Mucosa of descending colon (tissue), 3 donors: Measurements from ENCODE around the gene ZDHHC21. TPM values are rescaled to one million over a fixed set of nuclear protein-coding genes. Genes with fewer than 3 reads are reported as not detected.

Experiments used
- ATAC-seq: fragments of 200-7000 bp; cut with Tn5 transposase; one replicate; pipeline ENCODE4 v1.9.1; 2020; ENCODE audit warnings: mild to moderate bottlenecking, moderate library complexity
- DNase-seq, 3 donors: peaks; one replicate each; pipeline ENCODE4 v3.0.0-alpha.2; 2020
- H3K36me3 ChIP-seq: fragments of 200-600 bp; one replicate; pipeline ENCODE4 v1.8.0; 2021; ENCODE audit warnings: low read depth, mild to moderate bottlenecking
- H3K4me1 ChIP-seq: fragments of 200-600 bp; one replicate; pipeline ENCODE4 v1.8.0; 2021; ENCODE audit warnings: low read depth, mild to moderate bottlenecking
- H3K4me3 ChIP-seq: fragments of 200-600 bp; one replicate; pipeline ENCODE4 v1.8.0; 2021; ENCODE audit warnings: mild to moderate bottlenecking
- H3K9me3 ChIP-seq: fragments of 200-600 bp; one replicate; pipeline ENCODE4 v1.8.0; 2021; ENCODE audit warnings: mild to moderate bottlenecking
- CTCF ChIP-seq: fragments of 200-600 bp; IDR thresholded peaks from one replicate; pipeline ENCODE4 v1.8.0; 2022; ENCODE audit warnings: antibody characterized with exemption, mild to moderate bottlenecking
- intact Hi-C, 2 donors: fragments of 100-400 bp; cut with DNase I in 1 of 2; cut with micrococcal nuclease in 1 of 2; formaldehyde crosslinking; loops; one replicate each; pipeline versions ENCODE4 v1.11.0 to v1.11.1; 2022; cut with DNase I, micrococcal nuclease
- total RNA-seq, 3 donors: library from RNA; stranded (reverse); fragmentation: NEBNext Ultra II Directional in 2 of 3; extraction: Animal tissue kit (Norgen Biotek cat#: 25700) in 2 of 3; gene quantifications; one replicate each; pipeline versions ENCODE4 v1.2.1 to v1.2.4, GENCODE V29; 2021 to 2023
- donor health status: DM: no; HTN: no; CAD: no; lungs with moderate emphysema.
- donor health status: DM: no; HTN: no; CAD: no.
- donor health status: DM: no; HTN: yes; CAD: no.

Gene ZDHHC21
- total RNA-seq, 3 donors from 2014 or later = 11.5 to 16.7 (median 16.6) TPM

- Histone ChIP-seq H3K9me3 (peaks cover 16% of the 10 kb centered on the region), H3K4me3 (no peak overlapping the region), H3K4me1 (no peaks in the 10 kb centered on the region), H3K36me3 (no peaks in the 10 kb centered on the region)
- DNase-seq (peak in 1 of 3 donors; percentile 19), ATAC-seq (peak; percentile 77)
- intact Hi-C loops = no loop called here
- TF ChIP-seq CTCF = no peak
Observed at GRCh38 chr9:14652729-14653377, 40.4 kb downstream of the ZDHHC21 start.

- Histone ChIP-seq H3K9me3 (peaks cover 13% of the 10 kb centered on the region), H3K36me3 (no peaks in the 10 kb centered on the region), H3K4me1 (no peaks in the 10 kb centered on the region), H3K4me3 (no peak overlapping the region)
- intact Hi-C loops = no loop called here
- ATAC-seq = no peak
- DNase-seq = no peak
- no peak for TF ChIP-seq CTCF
Observed at GRCh38 chr9:14650596-14650995, 42.6 kb downstream of the ZDHHC21 start.

- ATAC-seq (no peak), DNase-seq (no peak)
- Histone ChIP-seq H3K4me3 (no peak overlapping the region), H3K9me3 (no peaks in the 10 kb centered on the region), H3K36me3 (no peaks in the 10 kb centered on the region), H3K4me1 (no peaks in the 10 kb centered on the region)
- TF ChIP-seq CTCF = no peak
- intact Hi-C loops = no loop called here
Observed at GRCh38 chr9:14645648-14646047, 47.6 kb downstream of the ZDHHC21 start.

GRCh38 chr9:14640967-14641366 lies 52.3 kb downstream of the ZDHHC21 start:
- Histone ChIP-seq H3K4me3 (no peak overlapping the region), H3K4me1 (no peaks in the 10 kb centered on the region), H3K36me3 (no peaks in the 10 kb centered on the region), H3K9me3 (no peaks in the 10 kb centered on the region)
- no peak for TF ChIP-seq CTCF
- intact Hi-C loops = no loop called here
- no peak for ATAC-seq
- no peak for DNase-seq

- Histone ChIP-seq H3K36me3 (no peaks in the 10 kb centered on the region), H3K4me3 (no peak overlapping the region), H3K9me3 (no peaks in the 10 kb centered on the region), H3K4me1 (no peaks in the 10 kb centered on the region)
- TF ChIP-seq CTCF = no peak
- ATAC-seq (no peak), DNase-seq (no peak)
- intact Hi-C loops = no loop called here
Observed at GRCh38 chr9:14640294-14640693, 52.9 kb downstream of the ZDHHC21 start.
